ENCODE results near the gene RNF212. TPM values are rescaled to one million over a fixed set of nuclear protein-coding genes. Genes with fewer than 3 reads are reported as not detected.

RNF212 gene
- total RNA-seq, 1 experiment from 2014 or later = not detected

- no TSS peak for BruUV-seq (replicated peaks)
- Histone ChIP-seq H3K9ac (ENCODE audit: low read length) (no peak overlapping the region), H3K4me1 (ENCODE audit: insufficient read depth, low read length) (peaks cover 21% of the 10 kb centered on the region), H2AFZ (ENCODE audit: low read length) (no peak overlapping the region), H3K9me2 (replicated peaks; ENCODE audit: low read length) (no peaks in the 10 kb centered on the region), H4K20me1 (ENCODE audit: low read length) (no peaks in the 10 kb centered on the region), H3K36me3 (ENCODE audit: low read depth, low read length) (no peaks in the 10 kb centered on the region), H3F3A (ENCODE audit: low read length, unreplicated experiment) (no peaks in the 10 kb centered on the region), H3K9me3 (ENCODE audit: low read length) (no peaks in the 10 kb centered on the region), H3K4me3 (ENCODE audit: low read length) (no peak overlapping the region), H3K4me2 (ENCODE audit: low read length) (no peak overlapping the region), H3K79me2 (ENCODE audit: low read length) (no peaks in the 10 kb centered on the region), H3K27me3 (ENCODE audit: low read length) (no peaks in the 10 kb centered on the region), H3K27ac (ENCODE audit: low read length) (no peak overlapping the region)
- CTCF ChIA-PET = no interaction called here
- no peak for ATAC-seq
- no peak for DNase-seq
- no peak for TF ChIP-seq EZH2 (IDR thresholded peaks at IDR 0.05; ENCODE audit: low read length, unreplicated experiment)
- TF ChIP-seq EZH2phosphoT487 (IDR thresholded peaks at IDR 0.05; ENCODE audit: borderline replicate concordance, low read length) = no peak
- no peak for TF ChIP-seq CTCF (conservative IDR thresholded peaks at IDR 0.05; ENCODE audit: low read depth, low read length)
- intact Hi-C loops (cut with micrococcal nuclease) = no loop called here
- POLR2A ChIA-PET (ENCODE audit: unreplicated experiment) = no interaction called here
Observed at GRCh38 chr4:1078490-1078889, 34.9 kb downstream of the RNF212 start.

DNA sequence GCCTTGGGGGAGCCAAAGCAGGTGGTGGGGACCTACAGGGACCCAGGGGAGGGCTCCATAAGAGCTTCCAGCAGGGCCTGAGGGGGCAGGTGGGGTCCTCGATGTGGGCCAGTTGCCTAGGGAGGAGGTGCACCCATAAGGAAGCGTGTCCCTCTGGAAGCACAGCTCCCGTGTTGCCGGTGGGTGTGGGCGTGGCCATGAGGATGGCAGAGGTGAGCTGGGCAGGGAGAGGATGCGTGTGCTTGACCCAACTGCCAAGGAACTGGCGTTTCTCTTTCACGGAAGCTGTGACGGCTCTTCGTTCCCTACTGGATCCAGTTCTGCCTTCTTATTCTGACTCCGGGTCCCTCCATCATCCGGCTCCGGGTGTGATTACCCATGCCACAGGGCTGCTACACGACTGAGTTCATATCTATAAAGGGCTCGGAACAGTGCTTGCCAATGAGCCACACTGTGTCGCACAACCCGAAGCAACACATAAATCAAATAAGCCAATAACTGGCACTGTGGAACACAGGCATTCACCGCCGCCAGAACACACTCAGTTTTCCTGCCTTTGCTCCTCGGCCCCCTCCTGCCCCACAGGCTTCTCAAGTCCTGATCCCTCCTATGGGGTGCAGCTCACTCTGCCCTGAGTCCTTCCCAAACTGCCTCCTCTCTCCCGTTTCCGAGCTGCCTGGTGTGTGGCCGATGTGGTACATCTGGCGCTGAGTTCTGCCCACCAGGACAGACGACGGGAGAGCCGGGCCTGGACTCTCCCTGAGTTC lies 35.5 kb downstream of the RNF212 start:
- no peaks in the 10 kb centered on the region for H3K27me3 ChIP-seq (ENCODE audit: low read length)
- H3K4me2 ChIP-seq (ENCODE audit: low read length) = no peak overlapping the region
- H3K36me3 ChIP-seq (ENCODE audit: low read depth, low read length) = no peaks in the 10 kb centered on the region
- CTCF ChIA-PET = no interaction called here
- no peaks in the 10 kb centered on the region for H3K79me2 ChIP-seq (ENCODE audit: low read length)
- H3K9me3 ChIP-seq (ENCODE audit: low read length) = no peaks in the 10 kb centered on the region
- H3K9ac ChIP-seq (ENCODE audit: low read length) = no peak overlapping the region
- ATAC-seq (no peak), DNase-seq (no peak)
- H2AFZ ChIP-seq (ENCODE audit: low read length) = no peak overlapping the region
- H3K4me3 ChIP-seq (ENCODE audit: low read length) = no peak overlapping the region
- no TSS peak for BruUV-seq (replicated peaks)
- no peaks in the 10 kb centered on the region for H3F3A ChIP-seq (ENCODE audit: low read length, unreplicated experiment)
- no peaks in the 10 kb centered on the region for H4K20me1 ChIP-seq (ENCODE audit: low read length)
- intact Hi-C loops (cut with micrococcal nuclease) = no loop called here
- no peaks in the 10 kb centered on the region for H3K9me2 ChIP-seq (replicated peaks; ENCODE audit: low read length)
- peaks cover 19% of the 10 kb centered on the region for H3K4me1 ChIP-seq (ENCODE audit: insufficient read depth, low read length)
- no peak overlapping the region for H3K27ac ChIP-seq (ENCODE audit: low read length)
- POLR2A ChIA-PET (ENCODE audit: unreplicated experiment) = no interaction called here
- no peak for TF ChIP-seq EZH2phosphoT487 (IDR thresholded peaks at IDR 0.05; ENCODE audit: borderline replicate concordance, low read length)
- no peak for TF ChIP-seq EZH2 (IDR thresholded peaks at IDR 0.05; ENCODE audit: low read length, unreplicated experiment)
- no peak for TF ChIP-seq CTCF (conservative IDR thresholded peaks at IDR 0.05; ENCODE audit: low read depth, low read length)
